B cell (primary cell): Measurements from ENCODE around the gene PPP6R2. TPM values are rescaled to one million over a fixed set of nuclear protein-coding genes. Genes with fewer than 3 reads are reported as not detected.

Experiments used
- ATAC-seq: fragments of 200-7000 bp; cut with Tn5 transposase; one replicate; pipeline ENCODE4 v1.10.0; 2021; ENCODE audit warnings: low read depth, mild to moderate bottlenecking, moderate number of reproducible peaks, moderate library complexity
- CTCF ChIA-PET: fragments of 350-600 bp; sonication (Branson Sonifier 250); formaldehyde crosslinking; loops from one replicate; lab custom pipeline; 2021; ENCODE audit warnings: antibody characterized with exemption, inconsistent platforms; lab: Charles Lee
- POLR2A ChIA-PET: fragments of 350-600 bp; sonication (Branson Sonifier 250); formaldehyde crosslinking; loops from one replicate; lab custom pipeline; 2021; ENCODE audit warnings: antibody characterized with exemption; lab: Charles Lee
- DNase-seq: peaks from one replicate; pipeline ENCODE4 v3.0.0; 2013
- H2AFZ ChIP-seq: 2 replicates; pipeline ENCODE4 v1.6.1; 2012; ENCODE audit warnings: mild to moderate bottlenecking, low read depth, low read length; ENCODE audit not compliant: insufficient read depth, poor library complexity, severe bottlenecking
- H3K27ac ChIP-seq, 2 donors: 1 replicate in 1 of 2; 2 replicates in 1 of 2; pipeline ENCODE4 v1.5.1; 2012 to 2013; ENCODE audit warnings: low read length in 2 of 2, mild to moderate bottlenecking in 2 of 2, moderate library complexity in 1 of 2
- H3K27me3 ChIP-seq, 4 experiments: fragments of 200-600 bp in 1 of 4; sonication (generic) in 1 of 4; replicated peaks in 1 of 4; 1 replicate in 2 of 4; 2 replicates in 2 of 4; pipeline versions ENCODE4 v1.6.1 to v1.7.0; 2013 to 2016; ENCODE audit warnings: low read length in 3 of 4, mild to moderate bottlenecking in 2 of 4, mixed read lengths in 1 of 4, moderate library complexity in 1 of 4; ENCODE audit not compliant: insufficient read depth in 4 of 4, control insufficient read depth in 3 of 4; ENCODE audit errors: control extremely low read depth in 1 of 4
- H3K36me3 ChIP-seq, 2 experiments: replicated peaks in 1 of 2; 1 replicate in 1 of 2; 2 replicates in 1 of 2; pipeline versions ENCODE4 v1.6.1 to v1.7.1; 2013; ENCODE audit warnings: low read length in 1 of 2; ENCODE audit not compliant: insufficient read depth in 2 of 2, control insufficient read depth in 1 of 2; ENCODE audit errors: control extremely low read depth in 1 of 2, extremely low read depth in 1 of 2
- H3K4me1 ChIP-seq, 2 donors: fragments of 200-600 bp in 1 of 2; sonication (generic) in 1 of 2; 1 replicate in 1 of 2; 2 replicates in 1 of 2; pipeline versions ENCODE4 v1.5.1 to v1.6.1; 2013 to 2017; ENCODE audit warnings: low read length in 2 of 2; ENCODE audit not compliant: control insufficient read depth in 2 of 2, insufficient read depth in 2 of 2
- H3K4me2 ChIP-seq: replicated peaks from 2 replicates; pipeline ENCODE3; 2012; ENCODE audit warnings: mild to moderate bottlenecking, low read depth, low read length; ENCODE audit not compliant: poor library complexity, severe bottlenecking
- H3K4me3 ChIP-seq, 5 experiments: fragments of 200-600 bp in 1 of 5; sonication (generic) in 1 of 5; 1 replicate in 3 of 5; 2 replicates in 2 of 5; pipeline versions ENCODE4 v1.5.1 to v1.7.0; 2011 to 2016; ENCODE audit warnings: low read length in 4 of 5, mild to moderate bottlenecking in 4 of 5, low read depth in 2 of 5, control low read depth in 1 of 5, moderate library complexity in 1 of 5; ENCODE audit not compliant: insufficient read depth in 1 of 5; ENCODE audit errors: control extremely low read depth in 1 of 5, extremely low read depth in 1 of 5
- H3K79me2 ChIP-seq: fragments of 200-600 bp; sonication (generic); one replicate; pipeline ENCODE4 v1.6.0; 2016; ENCODE audit warnings: low read length; ENCODE audit not compliant: control insufficient read depth, insufficient read depth
- H3K9ac ChIP-seq: fragments of 200-600 bp; sonication (generic); 2 replicates; pipeline ENCODE4 v1.6.1; 2017; ENCODE audit warnings: mild to moderate bottlenecking, low read length, moderate library complexity
- H3K9me3 ChIP-seq, 3 donors: one replicate each; pipeline versions ENCODE4 v1.6.1 to v1.7.1; 2013; ENCODE audit warnings: low read length in 2 of 3; ENCODE audit not compliant: control insufficient read depth in 2 of 3, insufficient read depth in 1 of 3; ENCODE audit errors: control extremely low read depth in 1 of 3
- H4K20me1 ChIP-seq: 2 replicates; pipeline ENCODE4 v1.6.0; 2012; ENCODE audit warnings: mild to moderate bottlenecking, low read length; ENCODE audit not compliant: insufficient read depth, control insufficient read depth, poor library complexity, severe bottlenecking
- H3K27ac Mint-ChIP-seq: one replicate; pipeline ENCODE4 v1.8.0; 2021; ENCODE audit warnings: mixed read lengths
- H3K27me3 Mint-ChIP-seq: one replicate; pipeline ENCODE4 v1.8.0; 2021; ENCODE audit warnings: mixed read lengths
- H3K4me1 Mint-ChIP-seq: one replicate; pipeline ENCODE4 v1.8.0; 2021; ENCODE audit warnings: mixed read lengths
- H3K4me3 Mint-ChIP-seq: one replicate; pipeline ENCODE4 v1.8.0; 2021; ENCODE audit warnings: mixed read lengths
- H3K9me3 Mint-ChIP-seq: one replicate; pipeline ENCODE4 v1.8.0; 2022; ENCODE audit warnings: mixed read lengths; ENCODE audit not compliant: insufficient read depth
- CTCF ChIP-seq: fragments of 200-600 bp; IDR thresholded peaks from one replicate; pipeline ENCODE4 v1.8.0; 2022; ENCODE audit warnings: antibody characterized with exemption, mild to moderate bottlenecking
- EZH2 ChIP-seq: IDR thresholded peaks from 2 replicates; pipeline ENCODE4 v1.6.1; 2012; ENCODE audit warnings: borderline replicate concordance, low read depth, mild to moderate bottlenecking, moderate library complexity, low read length; ENCODE audit not compliant: insufficient read depth, poor library complexity, severe bottlenecking
- WGBS: methylation state at CpG from one replicate; pipeline ENCODE4 v1.1.5; 2013; ENCODE audit warnings: missing lambda C conversion rate; ENCODE audit not compliant: insufficient coverage; 5-methylcytosine and 5-hydroxymethylcytosine counted together
- intact Hi-C: fragments of 100-400 bp; cut with micrococcal nuclease; formaldehyde crosslinking; loops from one replicate; pipeline ENCODE4 v1.10.0; 2022
- polyA plus RNA-seq: library from polyadenylated mRNA; depleted of rRNA; stranded (reverse); fragments of >200 nt; gene quantifications from 2 replicates; pipeline ENCODE4 v1.2.3, GENCODE V29; 2012
- total RNA-seq, 2 donors: library from RNA; stranded (reverse); fragments of 120-200 nt in 1 of 2; gene quantifications; 1 replicate in 1 of 2; 2 replicates in 1 of 2; pipeline versions ENCODE4 v1.2.3 to v1.2.4, GENCODE V29; 2013 to 2022

Gene PPP6R2
- total and polyA plus RNA-seq, 2 donors (not counting 1 experiment from before 2014, with no cell fraction given), result 91.4 to 98.7 TPM

GRCh38 chr22:50339945-50340879 is 2.9 kb upstream of the PPP6R2 start:
- no peak overlapping the region for H2AFZ ChIP-seq
- Mint-ChIP-seq H3K27me3 (no peaks in the 10 kb centered on the region), H3K4me3 (no peak overlapping the region), H3K9me3 (no peaks in the 10 kb centered on the region), H3K4me1 (peaks cover 10% of the 10 kb centered on the region), H3K27ac (no peak overlapping the region)
- intact Hi-C loops, result loop anchor here (5.0 kb wide), 1 partner anchor 167 kb away; the partner anchor contains the start of genes LMF2 and NCAPH2
- CTCF ChIA-PET, result interaction anchor here (0.8 to 2.7 kb wide), 11 partner anchors 10 to 191 kb away, joined by 3 to 73 read pairs (median 12); partner anchors contain the start of genes DENND6B, HDAC10 and SCO2
- TF ChIP-seq EZH2 (no peak), CTCF (no peak)
- no peaks in the 10 kb centered on the region for H4K20me1 ChIP-seq
- ATAC-seq, result no peak
- H3K4me1 ChIP-seq, result peaks cover 9 to 12% of the 10 kb centered on the region in 2 donors
- no peak overlapping the region for H3K4me3 ChIP-seq
- WGBS, result 87% methylated on average over 10 of the region's 12 CpGs
- no peaks in the 10 kb centered on the region for H3K27me3 ChIP-seq
- POLR2A ChIA-PET, result no interaction called here
- DNase-seq, result no peak
- no peak overlapping the region for H3K9ac ChIP-seq
- peaks cover 20% of the 10 kb centered on the region for H3K79me2 ChIP-seq
- no peaks in the 10 kb centered on the region for H3K36me3 ChIP-seq
- no peaks in the 10 kb centered on the region for H3K9me3 ChIP-seq
- no peak overlapping the region for H3K27ac ChIP-seq
- no peak overlapping the region for H3K4me2 ChIP-seq
